ENCODE results near the gene JDP2. TPM values are rescaled to one million over a fixed set of nuclear protein-coding genes. Genes with fewer than 3 reads are reported as not detected.
A peak's percentile ranks its signal among the peaks of the same experiment; 100 is the strongest.

The JDP2 gene
- total RNA-seq, 1 experiment from 2014 or later: 45.3 TPM

- H3K4me3 Mint-ChIP-seq (ENCODE audit: unreplicated experiment): no peak overlapping the region
These were observed 87.8 kb downstream of the JDP2 start for GRCh38 chr14:75515629-75515996.

GRCh38 chr14:75518625-75519024 is 90.8 kb downstream of the JDP2 start:
- Mint-ChIP-seq H3K27ac (ENCODE audit: low read depth, unreplicated experiment) (no peak overlapping the region), H3K36me3 (ENCODE audit: insufficient read depth, unreplicated experiment) (peaks cover 6% of the 10 kb centered on the region), H3K4me1 (ENCODE audit: insufficient read depth, unreplicated experiment) (peaks cover 2% of the 10 kb centered on the region), H3K9me3 (ENCODE audit: unreplicated experiment) (no peaks in the 10 kb centered on the region), H3K4me3 (ENCODE audit: unreplicated experiment) (no peak overlapping the region), H3K27me3 (ENCODE audit: insufficient read depth, unreplicated experiment) (no peaks in the 10 kb centered on the region)
- intact Hi-C loops (cut with micrococcal nuclease): loop anchor here (1.0 kb wide), 1 partner anchor 43 kb away; no protein-coding TSS in a partner anchor
- no TSS peak for BruUV-seq (replicated peaks)
- peak; percentile 24 for TF ChIP-seq CTCF (IDR thresholded peaks at IDR 0.05; ENCODE audit: unreplicated experiment)
- CTCF ChIA-PET: interaction anchor here (4.6 kb wide), 1 partner anchor 42 kb away, joined by 23 read pairs; no protein-coding TSS in a partner anchor
- POLR2A ChIA-PET: no interaction called here
- DNase-seq (ENCODE audit: unreplicated experiment): peak; percentile 58

More at GRCh38 chr14:75515629-75515996, 87.8 kb downstream of the JDP2 start:
- BruUV-seq (replicated peaks): no TSS peak
- ChIA-PET CTCF (interaction anchor here (0.6 to 1.0 kb wide), 3 partner anchors 9 to 134 kb away, joined by 3 to 4 read pairs (median 3); no protein-coding TSS in a partner anchor), POLR2A (interaction anchor here (1.1 kb wide), 1 partner anchor 11 kb away, joined by 3 read pairs; no protein-coding TSS in a partner anchor)
- no peak for DNase-seq (ENCODE audit: unreplicated experiment)
- TF ChIP-seq CTCF (IDR thresholded peaks at IDR 0.05; ENCODE audit: unreplicated experiment): no peak
- H3K27ac Mint-ChIP-seq (ENCODE audit: low read depth, unreplicated experiment): no peak overlapping the region
- H3K27me3 Mint-ChIP-seq (ENCODE audit: insufficient read depth, unreplicated experiment): no peaks in the 10 kb centered on the region
- H3K36me3 Mint-ChIP-seq (ENCODE audit: insufficient read depth, unreplicated experiment): peaks cover 6% of the 10 kb centered on the region
- intact Hi-C loops (cut with micrococcal nuclease): no loop called here
- H3K4me1 Mint-ChIP-seq (ENCODE audit: insufficient read depth, unreplicated experiment): no peaks in the 10 kb centered on the region
- peaks cover 14% of the 10 kb centered on the region for H3K9me3 Mint-ChIP-seq (ENCODE audit: unreplicated experiment)

GRCh38 chr14:75519394-75519793 is 91.6 kb downstream of the JDP2 start:
- BruUV-seq (replicated peaks): no TSS peak
- H3K27me3 Mint-ChIP-seq (ENCODE audit: insufficient read depth, unreplicated experiment): no peaks in the 10 kb centered on the region
- H3K27ac Mint-ChIP-seq (ENCODE audit: low read depth, unreplicated experiment): no peak overlapping the region
- DNase-seq (ENCODE audit: unreplicated experiment): no peak
- CTCF ChIA-PET: interaction anchor here (0.6 to 4.6 kb wide), 3 partner anchors 31 to 129 kb away, joined by 3 to 23 read pairs (median 4); no protein-coding TSS in a partner anchor
- H3K36me3 Mint-ChIP-seq (ENCODE audit: insufficient read depth, unreplicated experiment): peaks cover 6% of the 10 kb centered on the region
- intact Hi-C loops (cut with micrococcal nuclease): no loop called here
- no peak for TF ChIP-seq CTCF (IDR thresholded peaks at IDR 0.05; ENCODE audit: unreplicated experiment)
- no peaks in the 10 kb centered on the region for H3K9me3 Mint-ChIP-seq (ENCODE audit: unreplicated experiment)
- POLR2A ChIA-PET: interaction anchor here (1.0 kb wide), 1 partner anchor 12 kb away, joined by 3 read pairs; no protein-coding TSS in a partner anchor
- H3K4me1 Mint-ChIP-seq (ENCODE audit: insufficient read depth, unreplicated experiment): peaks cover 7% of the 10 kb centered on the region
- no peak overlapping the region for H3K4me3 Mint-ChIP-seq (ENCODE audit: unreplicated experiment)

- peak; percentile 42 for DNase-seq (ENCODE audit: unreplicated experiment)
- Mint-ChIP-seq H3K4me3 (ENCODE audit: unreplicated experiment) (no peak overlapping the region), H3K27ac (ENCODE audit: low read depth, unreplicated experiment) (no peak overlapping the region), H3K36me3 (ENCODE audit: insufficient read depth, unreplicated experiment) (peaks cover 4% of the 10 kb centered on the region), H3K27me3 (ENCODE audit: insufficient read depth, unreplicated experiment) (no peaks in the 10 kb centered on the region), H3K4me1 (ENCODE audit: insufficient read depth, unreplicated experiment) (peaks cover 7% of the 10 kb centered on the region), H3K9me3 (ENCODE audit: unreplicated experiment) (no peaks in the 10 kb centered on the region)
- ChIA-PET CTCF (interaction anchor here (0.6 to 4.6 kb wide), 3 partner anchors 32 to 129 kb away, joined by 3 to 23 read pairs (median 4); no protein-coding TSS in a partner anchor), POLR2A (interaction anchor here (1.0 kb wide), 1 partner anchor 13 kb away, joined by 3 read pairs; no protein-coding TSS in a partner anchor)
- TF ChIP-seq CTCF (IDR thresholded peaks at IDR 0.05; ENCODE audit: unreplicated experiment): no peak
- intact Hi-C loops (cut with micrococcal nuclease): no loop called here
- no TSS peak for BruUV-seq (replicated peaks)
These were observed 92.3 kb downstream of the JDP2 start for GRCh38 chr14:75519826-75520728.
